Glutamatergic neuron (in vitro differentiated cells): Measurements from ENCODE around the gene ARHGAP24. TPM values are rescaled to one million over a fixed set of nuclear protein-coding genes. Genes with fewer than 3 reads are reported as not detected.

Experiments used
- DNase-seq: peaks from one replicate; pipeline ENCODE4 v3.0.0; 2022
- H3K27ac Mint-ChIP-seq: one replicate; pipeline ENCODE4 v1.8.0; 2020; ENCODE audit warnings: mild to moderate bottlenecking, mixed read lengths, inconsistent platforms; ENCODE audit not compliant: unreplicated experiment
- H3K27me3 Mint-ChIP-seq: one replicate; pipeline ENCODE4 v1.8.0; 2020; ENCODE audit warnings: mild to moderate bottlenecking, moderate library complexity, mixed read lengths, inconsistent platforms; ENCODE audit not compliant: unreplicated experiment
- H3K36me3 Mint-ChIP-seq: one replicate; pipeline ENCODE4 v1.8.0; 2020; ENCODE audit warnings: mild to moderate bottlenecking, mixed read lengths, inconsistent platforms; ENCODE audit not compliant: unreplicated experiment
- H3K4me1 Mint-ChIP-seq: one replicate; pipeline ENCODE4 v1.8.0; 2020; ENCODE audit warnings: mild to moderate bottlenecking, low read depth, mixed read lengths, inconsistent platforms; ENCODE audit not compliant: unreplicated experiment
- H3K4me3 Mint-ChIP-seq: one replicate; pipeline ENCODE4 v1.8.0; 2020; ENCODE audit warnings: mild to moderate bottlenecking, mixed read lengths, inconsistent platforms; ENCODE audit not compliant: unreplicated experiment
- H3K9me3 Mint-ChIP-seq: one replicate; pipeline ENCODE4 v1.8.0; 2020; ENCODE audit warnings: mild to moderate bottlenecking, moderate library complexity, mixed read lengths, inconsistent platforms; ENCODE audit not compliant: unreplicated experiment
- CTCF ChIP-seq: fragments of 200-600 bp; sonication (generic); IDR thresholded peaks from one replicate; pipeline ENCODE4 v1.5.0; 2021; ENCODE audit not compliant: partially characterized antibody, unreplicated experiment
- total RNA-seq: library from RNA; stranded (reverse); fragmentation: NEBNext Ultra II Directional; extraction: Animal tissue kit (Norgen Biotek cat#: 25700); gene quantifications from one replicate; pipeline ENCODE4 v1.2.1, GENCODE V29; 2021; ENCODE audit not compliant: unreplicated experiment

Gene ARHGAP24
- total RNA-seq, 1 donor from 2014 or later = 1.6 TPM

DNA sequence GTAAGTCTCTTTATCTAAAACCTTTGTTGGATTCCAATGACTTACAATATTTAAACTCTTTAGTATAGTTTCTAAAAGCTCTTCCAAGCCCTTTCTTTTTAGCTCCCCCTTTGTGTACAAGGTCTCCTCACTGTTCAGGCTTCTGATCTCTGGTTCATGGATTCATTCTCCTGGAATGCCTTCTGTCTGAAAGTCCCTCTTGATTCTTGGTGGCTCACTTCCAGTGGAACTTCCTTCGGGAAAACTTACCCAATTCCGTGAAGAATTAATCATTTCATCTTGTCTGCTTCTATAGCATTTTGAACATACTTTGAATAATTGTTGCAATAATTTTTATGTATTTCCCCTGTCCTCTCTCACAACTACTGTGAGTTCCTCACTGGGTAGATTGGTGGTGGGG, 3.6 kb downstream of the ARHGAP24 start:
- H3K4me3 Mint-ChIP-seq = no peak overlapping the region
- H3K27ac Mint-ChIP-seq = no peak overlapping the region
- H3K9me3 Mint-ChIP-seq = peaks cover 7% of the 10 kb centered on the region
- no peaks in the 10 kb centered on the region for H3K36me3 Mint-ChIP-seq
- no peak for TF ChIP-seq CTCF
- no peak for DNase-seq
- H3K27me3 Mint-ChIP-seq = peaks cover 8% of the 10 kb centered on the region
- H3K4me1 Mint-ChIP-seq = peaks cover 6% of the 10 kb centered on the region

GRCh38 chr4:85482010-85482738, 7.2 kb downstream of the ARHGAP24 start:
- peaks cover 3% of the 10 kb centered on the region for H3K9me3 Mint-ChIP-seq
- H3K36me3 Mint-ChIP-seq = no peaks in the 10 kb centered on the region
- no peak for TF ChIP-seq CTCF
- no peak for DNase-seq
- H3K4me1 Mint-ChIP-seq = no peaks in the 10 kb centered on the region
- H3K4me3 Mint-ChIP-seq = no peak overlapping the region
- no peak overlapping the region for H3K27ac Mint-ChIP-seq
- peaks cover 4% of the 10 kb centered on the region for H3K27me3 Mint-ChIP-seq

GRCh38 chr4:85486425-85487086, 11.6 kb downstream of the ARHGAP24 start:
- TF ChIP-seq CTCF = no peak
- DNase-seq = no peak
- no peaks in the 10 kb centered on the region for H3K9me3 Mint-ChIP-seq
- H3K4me1 Mint-ChIP-seq = peaks cover 3% of the 10 kb centered on the region
- no peaks in the 10 kb centered on the region for H3K27me3 Mint-ChIP-seq
- H3K4me3 Mint-ChIP-seq = no peak overlapping the region
- no peaks in the 10 kb centered on the region for H3K36me3 Mint-ChIP-seq
- H3K27ac Mint-ChIP-seq = no peak overlapping the region

DNA sequence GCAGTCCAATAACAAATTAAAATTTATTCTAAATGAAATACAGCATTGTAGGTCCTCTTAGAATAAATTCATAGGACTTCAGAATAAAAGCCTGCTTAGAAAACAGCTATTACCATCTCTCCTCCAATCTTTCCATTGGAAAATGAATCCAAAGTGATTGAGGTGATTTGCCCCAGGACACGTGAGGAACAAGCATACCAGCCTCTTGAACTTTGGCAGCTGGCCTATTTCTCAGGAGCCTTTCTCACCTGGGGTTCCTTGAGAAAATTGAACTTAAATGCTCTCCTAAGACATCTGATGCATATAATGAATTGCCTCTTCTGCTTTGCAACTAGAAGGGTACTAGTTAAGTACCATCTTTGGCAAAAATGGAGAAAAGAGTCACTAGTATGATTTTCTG, 13.5 kb downstream of the ARHGAP24 start:
- H3K4me3 Mint-ChIP-seq = no peak overlapping the region

More for the DNA sequence above, 13.5 kb downstream of the ARHGAP24 start:
- Mint-ChIP-seq H3K36me3 (no peaks in the 10 kb centered on the region), H3K9me3 (no peaks in the 10 kb centered on the region), H3K27ac (no peak overlapping the region), H3K4me1 (peaks cover 8% of the 10 kb centered on the region), H3K27me3 (no peaks in the 10 kb centered on the region)
- TF ChIP-seq CTCF = no peak
- no peak for DNase-seq
